Neutrophil (primary cell): ENCODE results near the gene GNG7.

Experiments
- H3K27ac ChIP-seq: fragments of 200-600 bp; sonication (generic); 2 replicates; pipeline ENCODE4 v1.5.1; 2016; ENCODE audit warnings: mild to moderate bottlenecking, moderate library complexity
- H3K27me3 ChIP-seq: fragments of 200-600 bp; sonication (generic); 2 replicates; pipeline ENCODE4 v1.6.0; 2016; ENCODE audit warnings: mild to moderate bottlenecking
- H3K36me3 ChIP-seq: fragments of 200-600 bp; sonication (generic); 2 replicates; pipeline ENCODE4 v1.5.1; 2017
- H3K4me1 ChIP-seq, 2 experiments: fragments of 200-600 bp in 1 of 2; sonication (generic) in 1 of 2; 1 replicate in 1 of 2; 2 replicates in 1 of 2; pipeline versions ENCODE4 v1.5.1 to v1.6.1; 2013 to 2016; ENCODE audit warnings: low read depth in 1 of 2, low read length in 1 of 2, mild to moderate bottlenecking in 1 of 2, moderate library complexity in 1 of 2; ENCODE audit not compliant: control insufficient read depth in 1 of 2, insufficient read depth in 1 of 2
- H3K4me3 ChIP-seq, 2 experiments: fragments of 200-600 bp in 1 of 2; sonication (generic) in 1 of 2; 1 replicate in 1 of 2; 2 replicates in 1 of 2; pipeline ENCODE4 v1.5.1; 2013 to 2016; ENCODE audit warnings: low read depth in 1 of 2, low read length in 1 of 2, mild to moderate bottlenecking in 1 of 2, moderate library complexity in 1 of 2
- H3K9me3 ChIP-seq: fragments of 200-600 bp; sonication (generic); 2 replicates; pipeline ENCODE4 v1.5.1; 2016
- CTCF ChIP-seq: fragments of 200-600 bp; sonication (generic); IDR thresholded peaks from 2 replicates; pipeline ENCODE4 v1.5.1; 2016; ENCODE audit warnings: antibody characterized with exemption

Gene GNG7

GRCh38 chr19:2554856-2555255 lies 147.6 kb downstream of the GNG7 start:
- H3K36me3 ChIP-seq, result peaks cover 4% of the 10 kb centered on the region
- H3K27ac ChIP-seq, result no peak overlapping the region
- no peaks in the 10 kb centered on the region for H3K9me3 ChIP-seq
- peaks cover 9 to 18% of the 10 kb centered on the region in 2 experiments for H3K4me1 ChIP-seq
- no peaks in the 10 kb centered on the region for H3K27me3 ChIP-seq
- H3K4me3 ChIP-seq, result no peak overlapping the region
- TF ChIP-seq CTCF, result no peak

GRCh38 chr19:2553510-2553909 lies 149.0 kb downstream of the GNG7 start:
- H3K36me3 ChIP-seq, result no peaks in the 10 kb centered on the region
- H3K4me3 ChIP-seq, result no peak overlapping the region
- peaks cover 13 to 23% of the 10 kb centered on the region in 2 experiments for H3K4me1 ChIP-seq
- H3K27me3 ChIP-seq, result no peaks in the 10 kb centered on the region
- H3K9me3 ChIP-seq, result no peaks in the 10 kb centered on the region
- TF ChIP-seq CTCF, result no peak
- peak overlapping the region; percentile 82 for H3K27ac ChIP-seq

GRCh38 chr19:2552859-2553258 lies 149.6 kb downstream of the GNG7 start:
- no peak for TF ChIP-seq CTCF
- H3K27me3 ChIP-seq, result no peaks in the 10 kb centered on the region
- H3K9me3 ChIP-seq, result no peaks in the 10 kb centered on the region
- peak overlapping the region; percentile 51 to 55 for H3K4me3 ChIP-seq
- H3K36me3 ChIP-seq, result no peaks in the 10 kb centered on the region
- H3K4me1 ChIP-seq, result peaks cover 13 to 23% of the 10 kb centered on the region in 2 experiments
- peak overlapping the region; percentile 82 for H3K27ac ChIP-seq

GRCh38 chr19:2551864-2552185 lies 150.7 kb downstream of the GNG7 start:
- peaks cover 13 to 23% of the 10 kb centered on the region in 2 experiments for H3K4me1 ChIP-seq
- H3K9me3 ChIP-seq, result no peaks in the 10 kb centered on the region
- peak overlapping the region; percentile 82 for H3K27ac ChIP-seq
- no peaks in the 10 kb centered on the region for H3K36me3 ChIP-seq
- no peaks in the 10 kb centered on the region for H3K27me3 ChIP-seq
- no peak for TF ChIP-seq CTCF
- H3K4me3 ChIP-seq, result no peak overlapping the region

GRCh38 chr19:2551172-2551863 lies 151.2 kb downstream of the GNG7 start:
- Histone ChIP-seq H3K27ac (no peak overlapping the region), H3K27me3 (no peaks in the 10 kb centered on the region), H3K4me1 (peaks cover 15 to 24% of the 10 kb centered on the region in 2 experiments), H3K4me3 (no peak overlapping the region), H3K9me3 (no peaks in the 10 kb centered on the region), H3K36me3 (no peaks in the 10 kb centered on the region)
- no peak for TF ChIP-seq CTCF
